HG02678 (cell line): ENCODE measurements around the gene CORO2B.

Experiments used
- ATAC-seq: cut with Tn5 transposase; IDR thresholded peaks from one replicate; pipeline ENCODE4 v1.9.1; 2021; ENCODE audit warnings: mild to moderate bottlenecking, moderate library complexity; ENCODE audit not compliant: unreplicated experiment

CORO2B gene

GRCh38 chr15:68626283-68626682 lies 47.5 kb downstream of the CORO2B start:
- ATAC-seq: no peak

DNA sequence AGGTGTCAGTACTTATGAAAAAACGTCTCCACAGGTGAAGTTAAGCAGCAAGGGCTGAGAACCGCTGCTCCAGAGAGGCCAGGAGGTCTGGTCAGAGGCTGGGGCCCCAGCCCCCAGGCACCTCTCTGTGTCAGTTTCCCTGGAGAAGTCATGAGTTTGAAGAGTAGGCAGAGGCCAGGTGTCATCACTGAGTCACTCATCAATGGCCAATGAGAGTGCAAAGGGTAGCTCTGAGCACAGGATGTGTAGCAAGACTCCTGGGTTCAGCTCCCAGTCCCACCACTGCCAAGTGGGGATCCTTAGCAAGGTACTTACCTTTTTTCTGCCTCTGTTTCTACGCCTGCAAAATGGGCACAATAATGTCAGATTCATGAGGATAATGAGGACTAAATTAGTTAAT lies 47.9 kb downstream of the CORO2B start:
- no peak for ATAC-seq

GRCh38 chr15:68627476-68627875 lies 48.7 kb downstream of the CORO2B start:
- no peak for ATAC-seq

- no peak for ATAC-seq
These were observed 49.2 kb downstream of the CORO2B start for GRCh38 chr15:68627995-68628394.

DNA sequence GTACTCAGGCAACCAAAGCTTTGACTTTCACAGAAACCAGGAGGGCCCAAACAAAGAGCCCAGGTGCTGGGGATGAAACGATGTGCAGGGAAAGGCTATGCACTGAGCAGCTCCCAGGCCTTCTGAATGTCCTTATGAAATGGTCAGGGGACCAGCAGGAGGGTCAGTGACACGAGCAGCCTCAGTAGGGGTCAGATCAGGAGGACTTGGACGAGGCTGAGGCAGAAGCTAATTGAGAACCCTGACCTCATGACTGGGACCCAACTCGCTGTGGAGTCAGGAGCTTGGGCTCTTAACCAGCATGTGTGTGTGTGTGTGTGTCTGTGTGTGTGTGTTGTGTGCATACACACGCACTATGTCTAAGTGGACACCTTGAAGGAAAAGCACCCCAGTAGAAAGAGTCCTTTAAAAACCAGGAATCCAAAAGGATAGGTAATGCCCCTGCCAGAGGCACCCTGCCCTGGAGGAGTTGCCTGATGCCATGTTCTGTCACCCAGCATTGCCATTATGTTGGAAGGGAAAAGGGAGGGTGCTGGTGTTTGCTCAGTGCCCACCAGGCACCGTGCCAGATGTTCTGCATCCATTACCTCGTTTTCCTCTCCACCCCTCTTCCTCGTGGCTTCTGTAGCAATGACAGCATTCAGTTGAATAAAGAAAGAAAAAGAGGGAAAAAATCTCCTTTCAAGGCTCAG lies 50.9 kb downstream of the CORO2B start:
- ATAC-seq: no peak

DNA sequence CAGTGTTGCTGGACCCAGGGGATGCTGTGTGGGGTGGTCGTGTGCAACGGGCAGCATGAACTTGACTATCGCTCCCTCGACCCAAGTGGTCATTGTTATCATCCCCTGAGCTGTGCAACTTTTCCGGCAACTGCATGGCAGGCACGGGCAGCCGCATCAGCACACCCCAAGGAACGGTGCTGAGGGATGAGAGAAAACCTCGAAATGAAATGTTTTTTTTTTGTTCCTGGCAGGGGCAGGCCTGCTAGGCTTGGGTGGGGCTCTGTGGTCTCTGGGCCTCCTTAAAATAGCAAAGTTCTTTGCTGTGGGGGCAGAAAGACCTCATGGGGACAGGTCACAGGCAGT lies 51.4 kb downstream of the CORO2B start:
- ATAC-seq: no peak

DNA sequence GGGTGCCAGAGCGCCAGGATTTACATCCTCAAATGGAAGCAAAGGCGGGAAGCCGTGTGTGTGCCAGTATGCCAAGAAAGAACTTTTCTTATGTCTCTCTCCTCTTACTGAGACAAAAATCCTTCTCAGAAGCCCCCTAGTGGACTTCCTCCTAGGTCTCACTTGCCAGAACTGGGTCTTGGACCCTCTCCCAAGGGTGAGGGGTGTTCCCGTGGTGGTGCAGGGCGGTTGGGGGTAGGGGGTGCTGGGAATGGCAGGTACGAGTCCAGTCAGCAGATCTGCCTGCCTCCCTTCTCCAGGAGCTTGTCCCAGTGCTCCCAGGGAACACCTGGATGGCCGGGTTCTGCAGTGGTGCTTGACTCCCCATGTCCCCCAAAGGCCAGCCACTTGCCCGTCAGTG lies 52.0 kb downstream of the CORO2B start:
- ATAC-seq: no peak

- ATAC-seq: no peak
These were observed 52.8 kb downstream of the CORO2B start for GRCh38 chr15:68631601-68632051.

DNA sequence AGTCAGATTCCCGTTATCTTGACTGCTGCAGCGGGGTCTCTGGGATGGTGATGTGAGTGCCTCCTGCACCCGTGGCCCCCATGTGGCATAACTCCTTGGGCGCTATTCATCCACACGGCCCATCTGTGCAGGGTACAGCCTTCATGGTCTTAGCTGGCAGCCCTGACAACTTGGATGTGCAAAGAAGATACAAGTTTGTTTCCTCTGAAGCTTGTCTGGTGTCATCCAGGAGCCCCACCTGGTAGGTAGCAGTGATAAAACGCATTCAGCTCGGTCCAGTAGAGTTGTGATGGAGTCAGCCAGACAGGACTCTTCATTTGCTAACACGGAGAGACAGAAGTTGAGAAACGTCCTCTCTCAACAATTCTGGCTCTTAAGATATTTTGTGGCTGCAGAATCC lies 53.3 kb downstream of the CORO2B start:
- no peak for ATAC-seq

GRCh38 chr15:68633231-68634121 lies 54.7 kb downstream of the CORO2B start:
- ATAC-seq: no peak

DNA sequence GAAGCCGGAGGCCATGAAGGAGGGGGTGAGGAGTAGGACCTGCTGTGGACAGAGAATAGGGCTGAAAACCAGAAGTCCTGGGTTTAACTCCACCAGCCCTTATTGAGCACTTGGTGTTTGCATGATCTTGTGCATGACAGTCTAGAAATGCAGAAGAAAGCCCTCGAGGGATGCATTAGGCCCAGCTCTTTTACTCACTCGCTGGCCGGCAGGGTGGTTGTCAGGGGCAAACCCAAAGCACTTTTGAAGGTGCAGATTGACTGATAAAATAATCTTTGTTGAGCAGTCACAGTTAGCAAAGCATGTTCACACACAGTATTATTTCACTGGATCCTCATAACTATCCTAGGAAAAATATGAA lies 55.3 kb downstream of the CORO2B start:
- ATAC-seq: no peak

DNA sequence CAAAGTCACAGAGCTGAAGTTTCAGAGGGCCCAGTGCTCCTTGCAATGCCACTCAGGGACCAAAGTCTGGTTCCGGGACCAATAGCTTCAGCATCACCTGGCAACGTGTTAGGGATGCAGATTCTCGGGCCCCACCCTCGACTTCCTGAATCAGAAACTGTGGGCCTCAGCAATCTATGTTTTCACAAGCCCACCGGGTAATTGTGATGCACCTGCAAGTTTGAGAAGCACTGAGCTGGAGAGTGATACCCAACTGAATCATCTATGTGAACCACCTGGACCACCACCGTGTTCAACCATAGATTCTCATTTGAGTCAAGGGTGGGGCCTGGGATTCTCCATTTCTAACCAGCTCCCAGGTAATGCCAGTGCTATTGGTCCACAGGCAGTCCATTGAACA lies 55.7 kb downstream of the CORO2B start:
- no peak for ATAC-seq

- ATAC-seq: no peak
These were observed 56.3 kb downstream of the CORO2B start for GRCh38 chr15:68635141-68635540.

DNA sequence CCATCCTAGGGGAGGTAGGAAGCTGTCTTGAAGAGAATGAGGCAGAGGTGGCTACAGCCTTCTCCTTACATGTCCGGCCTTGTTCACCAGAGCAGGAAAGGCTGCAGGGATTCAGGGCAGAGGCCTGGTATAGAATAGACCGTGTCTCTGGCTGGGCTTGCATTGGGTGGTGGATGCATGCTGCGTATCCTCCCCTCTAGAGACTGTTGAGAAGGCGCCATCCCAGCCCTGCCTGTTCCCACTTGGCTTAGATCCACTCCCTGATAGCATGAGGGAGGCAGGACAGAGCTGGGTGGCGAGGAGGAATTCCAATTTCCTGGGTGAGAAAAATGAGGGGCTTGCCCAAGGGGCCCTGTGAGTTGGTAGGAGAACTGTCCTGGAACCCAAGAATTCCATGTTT lies 57.5 kb downstream of the CORO2B start:
- ATAC-seq: no peak

GRCh38 chr15:68637767-68638404 lies 59.1 kb downstream of the CORO2B start:
- no peak for ATAC-seq

GRCh38 chr15:68638953-68639515 lies 60.2 kb downstream of the CORO2B start:
- ATAC-seq: no peak

DNA sequence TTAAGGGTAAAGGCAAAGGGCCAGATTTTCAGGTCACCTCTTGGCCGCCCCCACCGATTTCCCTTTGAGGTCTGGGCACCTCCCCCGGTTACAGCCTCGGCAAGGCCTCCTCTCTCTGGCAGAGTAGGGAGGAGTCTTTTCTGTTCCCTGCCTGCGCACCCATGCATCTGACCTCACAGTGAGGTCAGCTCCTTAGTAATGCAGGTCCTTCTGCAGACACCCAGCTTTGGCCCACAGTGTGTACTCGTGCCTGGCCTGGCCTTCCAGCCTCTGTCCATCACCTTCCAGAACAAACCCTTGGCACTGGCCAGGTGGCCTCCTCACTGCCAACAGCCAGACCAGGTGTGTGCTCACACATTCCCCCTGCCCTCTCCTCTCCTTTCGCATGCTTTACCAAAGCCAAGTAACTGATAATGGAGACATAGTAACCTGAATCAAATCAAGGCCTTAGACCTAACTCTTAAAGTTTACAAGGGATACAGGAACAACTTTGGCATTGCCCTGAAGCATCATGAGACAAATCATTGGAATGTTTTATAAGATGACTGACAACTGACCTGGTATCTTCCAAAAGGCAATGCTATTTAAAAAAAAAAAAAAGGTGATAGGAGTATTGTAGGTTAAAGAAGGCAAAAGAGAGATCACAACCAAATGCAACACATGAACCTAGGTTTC lies 61.3 kb downstream of the CORO2B start:
- ATAC-seq: no peak

DNA sequence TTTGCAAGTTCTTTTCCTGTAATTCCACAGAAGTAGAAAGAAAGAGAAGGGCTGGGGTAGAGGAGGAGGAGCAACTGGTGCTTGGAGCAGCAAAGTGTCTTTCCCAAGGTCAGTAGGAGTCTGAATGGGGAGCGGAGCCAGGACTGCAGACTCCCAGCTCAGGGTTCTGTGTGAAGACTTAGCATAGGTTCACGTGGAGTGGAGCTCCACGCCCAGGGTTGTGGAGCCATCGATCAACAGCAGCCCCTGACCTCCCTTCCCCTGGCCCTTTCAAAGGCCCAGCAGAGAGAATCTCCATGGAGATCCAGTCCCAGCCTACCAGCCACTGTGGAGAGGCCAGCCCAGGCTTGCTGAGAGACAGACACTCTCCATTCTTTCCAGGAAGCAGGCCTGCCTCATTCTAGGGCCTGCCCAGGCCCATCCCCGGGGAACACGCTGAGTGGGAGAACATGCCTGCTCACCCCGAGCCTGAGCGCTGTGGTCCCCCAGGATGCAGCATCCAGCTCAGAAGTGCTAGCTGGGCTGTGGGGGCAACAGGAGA lies 62.1 kb downstream of the CORO2B start:
- ATAC-seq: no peak

DNA sequence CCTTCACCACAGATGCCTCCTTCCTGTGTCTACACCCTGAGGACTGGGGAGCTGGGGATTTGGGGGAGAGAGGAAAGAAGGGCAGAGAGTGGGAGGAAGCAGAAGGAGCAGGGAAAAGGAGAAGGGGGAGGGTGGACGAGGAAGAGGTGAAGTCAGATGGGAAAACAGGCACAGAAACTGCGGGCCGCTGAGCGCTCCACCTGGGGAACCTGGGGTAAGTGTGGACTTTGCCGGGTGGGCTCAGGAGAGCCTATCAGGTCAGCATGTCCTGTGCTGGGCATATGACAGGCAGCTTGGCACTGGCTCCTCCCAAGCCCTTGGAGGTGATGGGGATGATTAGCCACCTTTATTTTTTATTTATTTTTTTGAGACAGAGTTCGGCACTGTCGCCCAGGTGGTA lies 62.6 kb downstream of the CORO2B start:
- ATAC-seq: no peak

DNA sequence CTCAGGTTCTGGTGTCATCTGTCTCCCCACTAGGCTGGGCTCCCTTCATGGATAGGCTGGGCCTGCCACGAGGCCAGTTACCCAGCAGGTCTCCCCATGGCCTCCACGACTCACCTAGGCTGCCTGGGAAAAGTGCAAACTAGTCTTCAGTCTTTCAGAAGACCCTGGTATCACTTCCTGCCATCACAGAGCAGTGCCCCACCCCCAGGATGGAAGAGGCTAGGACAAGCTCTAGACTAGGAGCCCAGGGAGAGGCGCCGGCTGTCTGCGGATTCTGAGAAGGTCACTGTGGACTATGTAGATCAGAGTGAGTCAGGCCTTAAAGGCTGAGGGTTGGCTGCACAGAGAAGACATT lies 63.7 kb downstream of the CORO2B start:
- ATAC-seq: no peak
